ENCODE data around the gene RNF217.
"Not testable (repeated sequence)": the region's sequence is repeated elsewhere in the genome, so short reads cannot be mapped to it uniquely, and the experiment has no call there.

The RNF217 gene

GRCh38 chr6:124961777-124962638 is at the start of gene RNF217:
RNF217 (plus strand) TSS chr6:124962437; CDS start chr6:124962545, 108 bp downstream.
- DNase-seq = peak; percentile 32

GRCh38 chr6:124913056-124913455 is 49.2 kb upstream of the RNF217 start:
- no peak for DNase-seq

- DNase-seq = no peak
Measured at GRCh38 chr6:124917769-124918168, 44.5 kb upstream of the RNF217 start.

GRCh38 chr6:124919703-124920102 is 42.5 kb upstream of the RNF217 start:
- not testable (repeated sequence) for DNase-seq

GRCh38 chr6:124924333-124924759 is 37.9 kb upstream of the RNF217 start:
- DNase-seq = no peak

GRCh38 chr6:124926435-124926834 is 35.8 kb upstream of the RNF217 start:
- no peak for DNase-seq

GRCh38 chr6:124927806-124928205 is 34.4 kb upstream of the RNF217 start:
- no peak for DNase-seq

GRCh38 chr6:124928851-124929250 is 33.4 kb upstream of the RNF217 start:
- DNase-seq = no peak

- no peak for DNase-seq
Measured at GRCh38 chr6:124937645-124938044, 24.6 kb upstream of the RNF217 start.

GRCh38 chr6:124941259-124941658 is 21.0 kb upstream of the RNF217 start:
- DNase-seq = no peak

GRCh38 chr6:124943658-124944057 is 18.6 kb upstream of the RNF217 start:
- no peak for DNase-seq

GRCh38 chr6:124947971-124948451 is 14.2 kb upstream of the RNF217 start:
- DNase-seq = no peak

GRCh38 chr6:124949706-124950105 is 12.5 kb upstream of the RNF217 start:
- DNase-seq = no peak

GRCh38 chr6:124953808-124954207 is 8.4 kb upstream of the RNF217 start:
- DNase-seq = no peak

GRCh38 chr6:124955108-124955856 is 7.0 kb upstream of the RNF217 start:
- no peak for DNase-seq

GRCh38 chr6:124956018-124956417 is 6.2 kb upstream of the RNF217 start:
- DNase-seq = no peak

- DNase-seq = no peak
Measured at GRCh38 chr6:124958149-124958548, 4.1 kb upstream of the RNF217 start.

- no peak for DNase-seq
Measured at GRCh38 chr6:124958759-124959354, 3.4 kb upstream of the RNF217 start.

- DNase-seq = no peak
Measured at GRCh38 chr6:124960757-124961463, 1.3 kb upstream of the RNF217 start.

- no peak for DNase-seq
Measured at GRCh38 chr6:124961464-124961776, 817 bp upstream of the RNF217 start.

GRCh38 chr6:124962639-124963415 is 590 bp downstream of the RNF217 start:
- peak; percentile 51 for DNase-seq

GRCh38 chr6:124963416-124963785 is 1.2 kb downstream of the RNF217 start:
- no peak for DNase-seq

All from NCI-H1105 (cell line).